SK-N-SH (cell line): ENCODE results near the gene TLX2. TPM values are rescaled to one million over a fixed set of nuclear protein-coding genes. Genes with fewer than 3 reads are reported as not detected.

Source experiments
- CTCF ChIA-PET: fragments of 300-600, 350-600 bp; formaldehyde crosslinking; extraction: SDS; loops from one replicate; lab custom pipeline; 2021; lab: Yijun Ruan, JAX
- POLR2A ChIA-PET: fragments of 350-600 bp; sonication (Branson Sonifier 250); formaldehyde crosslinking; extraction: SDS; loops from one replicate; lab custom pipeline; 2020; ENCODE audit warnings: antibody characterized with exemption, inconsistent platforms; lab: Yijun Ruan, JAX
- DNase-seq: peaks from one replicate; pipeline ENCODE4 v3.0.0; 2012
- H2AFZ ChIP-seq: fragments of 200-600 bp; sonication (generic); 2 replicates; pipeline ENCODE4 v1.8.1; 2016; ENCODE audit warnings: antibody characterized with exemption, mild to moderate bottlenecking, low read depth
- H3F3A ChIP-seq: fragments of 200-600 bp; sonication (generic); replicated peaks from 2 replicates; pipeline ENCODE3; 2016; ENCODE audit warnings: antibody characterized with exemption, mild to moderate bottlenecking; ENCODE audit not compliant: insufficient read depth
- H3K27ac ChIP-seq, 2 experiments: fragments of 200-500 bp in 1 of 2; fragments of 200-600 bp in 1 of 2; sonication (Bioruptor generic) in 1 of 2; sonication (generic), shearing (Covaris generic) in 1 of 2; 2 replicates each; pipeline versions ENCODE4 v1.5.1 to v1.6.1; 2014 to 2016; ENCODE audit warnings: low read depth in 2 of 2, inconsistent platforms in 1 of 2, low read length in 1 of 2, mild to moderate bottlenecking in 1 of 2, mixed read lengths in 1 of 2
- H3K27me3 ChIP-seq: fragments of 200-600 bp; sonication (generic), shearing (Covaris generic); 2 replicates; pipeline ENCODE4 v1.6.1; 2016; ENCODE audit warnings: mixed run types; ENCODE audit not compliant: insufficient read depth
- H3K36me3 ChIP-seq, 2 experiments: fragments of 200-500 bp in 1 of 2; fragments of 200-600 bp in 1 of 2; sonication (Bioruptor generic) in 1 of 2; sonication (generic) in 1 of 2; replicated peaks in 1 of 2; 2 replicates each; pipeline versions ENCODE3 to v1.5.1; 2014 to 2016; ENCODE audit warnings: low read length in 1 of 2, mild to moderate bottlenecking in 1 of 2; ENCODE audit not compliant: insufficient read depth in 2 of 2, control insufficient read depth in 1 of 2
- H3K4me1 ChIP-seq, 2 experiments: fragments of 200-500 bp in 1 of 2; fragments of 200-600 bp in 1 of 2; sonication (Bioruptor generic) in 1 of 2; sonication (generic), shearing (Covaris generic) in 1 of 2; 2 replicates each; pipeline versions ENCODE4 v1.5.1 to v1.6.1; 2014 to 2016; ENCODE audit warnings: low read depth in 1 of 2, low read length in 1 of 2, mixed run types in 1 of 2; ENCODE audit not compliant: insufficient read depth in 2 of 2, control insufficient read depth in 1 of 2
- H3K4me2 ChIP-seq: fragments of 200-600 bp; sonication (generic), shearing (Covaris generic); 2 replicates; pipeline ENCODE4 v1.6.1; 2017; ENCODE audit warnings: mixed run types
- H3K4me3 ChIP-seq, 2 experiments: fragments of 200-500 bp in 1 of 2; fragments of 200-600 bp in 1 of 2; sonication (Bioruptor generic) in 1 of 2; sonication (generic), shearing (Covaris generic) in 1 of 2; 2 replicates each; pipeline versions ENCODE4 v1.5.1 to v1.8.1; 2014 to 2016; ENCODE audit warnings: low read depth in 2 of 2, inconsistent platforms in 1 of 2, low read length in 1 of 2, mild to moderate bottlenecking in 1 of 2, mixed read lengths in 1 of 2, moderate library complexity in 1 of 2
- H3K79me2 ChIP-seq: fragments of 200-600 bp; sonication (generic); 2 replicates; pipeline ENCODE4 v1.8.1; 2017; ENCODE audit warnings: mild to moderate bottlenecking; ENCODE audit not compliant: insufficient read depth
- H3K9ac ChIP-seq: fragments of 200-600 bp; sonication (generic); 2 replicates; pipeline ENCODE4 v1.6.1; 2017; ENCODE audit warnings: mixed run types
- H3K9me2 ChIP-seq: fragments of 200-600 bp; sonication (generic); 2 replicates; pipeline ENCODE4 v1.6.1; 2017; ENCODE audit warnings: mixed run types
- H3K9me3 ChIP-seq: fragments of 200-600 bp; sonication (generic); 2 replicates; pipeline ENCODE4 v1.6.1; 2017; ENCODE audit warnings: mixed run types, mild to moderate bottlenecking, moderate library complexity
- H4K20me1 ChIP-seq: fragments of 200-600 bp; sonication (generic); 2 replicates; pipeline ENCODE4 v1.6.1; 2017; ENCODE audit warnings: mild to moderate bottlenecking, mixed run types; ENCODE audit not compliant: insufficient read depth
- CHD2 ChIP-seq: fragments of 150-350 bp; IDR thresholded peaks from 2 replicates; pipeline ENCODE4 v1.6.1; 2018; ENCODE audit warnings: low read length; ENCODE audit not compliant: partially characterized antibody
- GATA2 ChIP-seq: sonication (generic); formaldehyde crosslinking; IDR thresholded peaks from 2 replicates; pipeline ENCODE4 v1.5.0; 2020; ENCODE audit warnings: mild to moderate bottlenecking, missing genetic modification reagents
- MXI1 ChIP-seq: IDR thresholded peaks from 2 replicates; pipeline ENCODE4 v1.6.1; 2012; ENCODE audit warnings: mild to moderate bottlenecking, low read depth, low read length, improper control_type of control experiment
- RAD21 ChIP-seq: IDR thresholded peaks from 2 replicates; pipeline ENCODE4 v1.6.1; 2012; ENCODE audit warnings: mild to moderate bottlenecking, low read length
- RXRA ChIP-seq: IDR thresholded peaks from 2 replicates; pipeline ENCODE4 v1.4.0; 2012; ENCODE audit warnings: low read depth, mild to moderate bottlenecking, borderline replicate concordance
- TAF1 ChIP-seq: IDR thresholded peaks from 2 replicates; pipeline ENCODE4 v1.6.1; 2012; ENCODE audit warnings: low read depth, mild to moderate bottlenecking, low read length, moderate library complexity, borderline replicate concordance
- TEAD4 ChIP-seq: IDR thresholded peaks from 2 replicates; pipeline ENCODE4 v1.4.0; 2012; ENCODE audit warnings: mild to moderate bottlenecking, borderline replicate concordance; ENCODE audit not compliant: insufficient read depth
- YY1 ChIP-seq: IDR thresholded peaks from 2 replicates; pipeline ENCODE4 v1.4.0; 2012; ENCODE audit warnings: low read depth, mild to moderate bottlenecking
- WGBS: methylation state at CpG from one replicate; pipeline ENCODE4 v1.1.6; 2017; ENCODE audit warnings: low lambda C conversion rate; 5-methylcytosine and 5-hydroxymethylcytosine counted together
- polyA plus RNA-seq, 3 experiments: library from polyadenylated mRNA; depleted of rRNA; stranded (reverse); fragments of >200 nt; gene quantifications; 2 replicates each; pipeline ENCODE4 v1.2.3, GENCODE V29; 2012
- TF ChIP-seq, protein P1 (sequence below): fragments of 150-350 bp; IDR thresholded peaks from 2 replicates; pipeline ENCODE4 v1.6.1; 2017; ENCODE audit warnings: antibody characterized with exemption, low read length, low read depth, borderline replicate concordance

TLX2 gene
- polyA plus RNA-seq, 1 of the 3 experiments (the other 2 are of a cell fraction) = 24.5 TPM

DNA sequence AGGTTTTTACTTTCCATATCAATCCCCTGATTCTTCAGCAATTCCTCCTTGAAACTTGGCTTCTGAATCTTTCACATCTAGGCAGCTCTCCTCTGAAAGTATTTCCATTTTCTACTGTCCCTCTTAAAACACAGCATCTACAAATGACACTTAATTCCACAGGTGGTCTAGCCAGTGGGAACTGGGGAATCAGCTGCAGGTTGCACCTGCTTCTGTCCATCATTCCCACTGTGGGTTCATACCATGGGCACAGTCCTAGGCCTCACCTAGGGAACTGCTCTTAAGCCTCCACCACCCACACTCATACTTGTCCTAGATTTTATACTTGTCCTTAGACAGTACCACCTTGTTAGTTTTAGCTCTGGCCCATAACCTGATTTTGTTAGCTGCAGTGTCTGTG is 37.3 kb downstream of the TLX2 start:
- H3K9ac ChIP-seq = no peak overlapping the region
- H3K36me3 ChIP-seq = peaks cover 8 to 20% of the 10 kb centered on the region in 2 experiments
- no peak overlapping the region for H2AFZ ChIP-seq
- peak overlapping the region; percentile 98 for H3K4me2 ChIP-seq
- no peaks in the 10 kb centered on the region for H3K9me2 ChIP-seq
- peaks cover 13% of the 10 kb centered on the region for H3F3A ChIP-seq
- H3K27me3 ChIP-seq = no peaks in the 10 kb centered on the region
- POLR2A ChIA-PET = no interaction called here
- H3K4me1 ChIP-seq = peaks cover 9 to 43% of the 10 kb centered on the region in 2 experiments; a peak in 3 of 4 replicates
- CTCF ChIA-PET = interaction anchor here (0.7 to 1.7 kb wide), 4 partner anchors 19 to 46 kb away, joined by 3 to 10 read pairs (median 4); partner anchors contain the start of gene PCGF1
- DNase-seq = no peak
- no peak for TF ChIP-seq CHD2
- no peak for TF ChIP-seq YY1
- TF ChIP-seq MXI1 = no peak
- TF ChIP-seq RAD21 = no peak
- no peak for TF ChIP-seq RXRA
- no peak for TF ChIP-seq TEAD4
- TF ChIP-seq, protein P1, sequence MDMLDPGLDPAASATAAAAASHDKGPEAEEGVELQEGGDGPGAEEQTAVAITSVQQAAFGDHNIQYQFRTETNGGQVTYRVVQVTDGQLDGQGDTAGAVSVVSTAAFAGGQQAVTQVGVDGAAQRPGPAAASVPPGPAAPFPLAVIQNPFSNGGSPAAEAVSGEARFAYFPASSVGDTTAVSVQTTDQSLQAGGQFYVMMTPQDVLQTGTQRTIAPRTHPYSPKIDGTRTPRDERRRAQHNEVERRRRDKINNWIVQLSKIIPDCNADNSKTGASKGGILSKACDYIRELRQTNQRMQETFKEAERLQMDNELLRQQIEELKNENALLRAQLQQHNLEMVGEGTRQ = no peak
- no peak for TF ChIP-seq TAF1
- H3K79me2 ChIP-seq = peaks cover 66% of the 10 kb centered on the region
- no peaks in the 10 kb centered on the region for H3K9me3 ChIP-seq
- H4K20me1 ChIP-seq = no peaks in the 10 kb centered on the region
- no peak overlapping the region for H3K4me3 ChIP-seq
- H3K27ac ChIP-seq = no peak overlapping the region

DNA sequence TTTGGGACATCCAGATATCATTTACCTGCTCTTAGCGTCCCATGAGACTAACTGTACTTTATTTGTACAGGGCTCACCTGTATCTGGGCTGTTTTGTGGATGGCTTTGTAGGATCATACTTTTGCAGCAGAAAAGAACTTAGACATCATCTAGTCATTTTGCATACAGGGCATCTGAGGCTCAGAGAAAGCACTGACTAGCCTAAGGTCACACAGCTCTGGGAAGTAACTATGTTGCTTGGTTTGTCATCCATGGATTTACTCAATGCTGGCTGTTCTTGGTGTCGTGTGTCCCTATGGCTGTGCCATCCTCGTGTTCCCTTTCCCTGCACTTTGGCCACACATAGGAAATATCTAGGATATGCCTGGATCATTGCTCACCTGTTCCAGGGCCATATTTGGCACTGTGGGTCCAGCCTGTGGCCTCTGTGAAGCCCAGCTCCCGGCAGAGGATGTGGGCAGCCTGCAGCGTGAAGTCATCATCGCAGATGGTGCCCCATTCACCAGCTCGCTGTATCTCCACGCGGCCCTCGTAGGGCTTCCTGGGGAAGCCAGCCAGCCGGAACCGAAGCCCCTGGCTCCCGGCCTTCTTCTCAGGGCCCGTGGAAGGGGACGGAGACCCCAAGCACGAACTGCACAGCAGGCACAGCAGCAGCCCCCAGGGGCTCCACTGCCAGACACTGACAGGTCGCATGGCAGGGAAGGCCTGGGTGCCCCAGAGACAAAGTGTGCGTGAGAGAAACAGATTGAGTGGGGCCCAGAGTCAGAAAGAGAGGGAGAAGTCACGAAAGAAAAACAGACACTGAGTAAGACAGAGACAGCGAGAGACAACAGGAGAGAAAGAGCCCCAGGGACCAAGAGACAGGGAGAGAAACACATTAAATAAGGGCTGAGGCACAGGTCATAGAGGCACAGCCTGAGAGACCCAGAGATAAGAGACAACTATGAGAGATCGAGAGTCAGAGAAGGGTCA is 38.0 kb downstream of the TLX2 start:
- WGBS = 86% methylated on average over 21 of the region's 21 CpGs
- peak overlapping the region; percentile 98 for H3K4me2 ChIP-seq

More for the DNA sequence above, 38.0 kb downstream of the TLX2 start:
- H3K79me2 ChIP-seq = peaks cover 66% of the 10 kb centered on the region
- CTCF ChIA-PET = interaction anchor here (0.7 to 1.7 kb wide), 6 partner anchors 20 to 69 kb away, joined by 3 to 10 read pairs (median 6); partner anchors contain the start of genes CCDC142, PCGF1 and TTC31
- H2AFZ ChIP-seq = no peak overlapping the region
- POLR2A ChIA-PET = no interaction called here
- H4K20me1 ChIP-seq = no peaks in the 10 kb centered on the region
- H3K27ac ChIP-seq = peak overlapping the region; percentile 92 to 95; a peak in 3 of 4 replicates
- peaks cover 9 to 43% of the 10 kb centered on the region in 2 experiments; a peak in 3 of 4 replicates for H3K4me1 ChIP-seq
- TF ChIP-seq GATA2 (CRISPR knock-in tag) (no peak), MXI1 (peak; percentile 25; the same call in 1 of the 2 replicates)
- H3K4me3 ChIP-seq = peak overlapping the region; percentile 86 to 91
- no peaks in the 10 kb centered on the region for H3K9me3 ChIP-seq
- no peak for DNase-seq
- peak overlapping the region; percentile 91 for H3K9ac ChIP-seq
- peaks cover 15 to 24% of the 10 kb centered on the region in 2 experiments for H3K36me3 ChIP-seq
- H3K9me2 ChIP-seq = no peaks in the 10 kb centered on the region
- peaks cover 13% of the 10 kb centered on the region for H3F3A ChIP-seq
- no peaks in the 10 kb centered on the region for H3K27me3 ChIP-seq
